ENCODE data around the gene SLC51A.
"Not testable (repeated sequence)": the region's sequence is repeated elsewhere in the genome, so short reads cannot be mapped to it uniquely, and the experiment has no call there.

SLC51A gene

GRCh38 chr3:196216089-196216564 lies at the start of gene SLC51A:
SLC51A (plus strand) TSS chr3:196216534; CDS start chr3:196216713, 179 bp downstream.
- no peak for DNase-seq (ENCODE audit: low read depth in 2 of 3, low spot score in 2 of 3)

GRCh38 chr3:196166741-196167140 lies 49.6 kb upstream of the SLC51A start:
- DNase-seq (ENCODE audit: low read depth in 2 of 3, low spot score in 2 of 3), result no peak

GRCh38 chr3:196168808-196169391 lies 47.4 kb upstream of the SLC51A start:
- no peak for DNase-seq (ENCODE audit: low read depth in 2 of 3, low spot score in 2 of 3)

- DNase-seq (ENCODE audit: low read depth in 2 of 3, low spot score in 2 of 3), result no peak
Measured at GRCh38 chr3:196169836-196170240, 46.5 kb upstream of the SLC51A start.

- DNase-seq (ENCODE audit: low read depth in 2 of 3, low spot score in 2 of 3), result not testable (repeated sequence)
Measured at GRCh38 chr3:196170296-196170695, 46.0 kb upstream of the SLC51A start.

- DNase-seq (ENCODE audit: low read depth in 2 of 3, low spot score in 2 of 3), result no peak
Measured at GRCh38 chr3:196174652-196175051, 41.7 kb upstream of the SLC51A start.

GRCh38 chr3:196175116-196175625 lies 41.2 kb upstream of the SLC51A start:
- DNase-seq (ENCODE audit: low read depth in 2 of 3, low spot score in 2 of 3), result no peak

- DNase-seq (ENCODE audit: low read depth in 2 of 3, low spot score in 2 of 3), result no peak
Measured at GRCh38 chr3:196175722-196176121, 40.6 kb upstream of the SLC51A start.

GRCh38 chr3:196177567-196177966 lies 38.8 kb upstream of the SLC51A start:
- no peak for DNase-seq (ENCODE audit: low read depth in 2 of 3, low spot score in 2 of 3)

GRCh38 chr3:196177967-196178366 lies 38.4 kb upstream of the SLC51A start:
- DNase-seq (ENCODE audit: low read depth in 2 of 3, low spot score in 2 of 3), result no peak

GRCh38 chr3:196178993-196179379 lies 37.3 kb upstream of the SLC51A start:
- DNase-seq (ENCODE audit: low read depth in 2 of 3, low spot score in 2 of 3), result no peak

- DNase-seq (ENCODE audit: low read depth in 2 of 3, low spot score in 2 of 3), result peak; percentile 70 to 79 (median 74)
Measured at GRCh38 chr3:196179380-196180308, 36.7 kb upstream of the SLC51A start.

GRCh38 chr3:196180346-196180745 lies 36.0 kb upstream of the SLC51A start:
- no peak for DNase-seq (ENCODE audit: low read depth in 2 of 3, low spot score in 2 of 3)

GRCh38 chr3:196181127-196181546 lies 35.2 kb upstream of the SLC51A start:
- no peak for DNase-seq (ENCODE audit: low read depth in 2 of 3, low spot score in 2 of 3)

- DNase-seq (ENCODE audit: low read depth in 2 of 3, low spot score in 2 of 3), result not testable (repeated sequence)
Measured at GRCh38 chr3:196184169-196184432, 32.2 kb upstream of the SLC51A start.

- DNase-seq (ENCODE audit: low read depth in 2 of 3, low spot score in 2 of 3), result no peak
Measured at GRCh38 chr3:196184881-196185280, 31.5 kb upstream of the SLC51A start.

- no peak for DNase-seq (ENCODE audit: low read depth in 2 of 3, low spot score in 2 of 3)
Measured at GRCh38 chr3:196186651-196187573, 29.4 kb upstream of the SLC51A start.

GRCh38 chr3:196189566-196190347 lies 26.6 kb upstream of the SLC51A start:
- DNase-seq (ENCODE audit: low read depth in 2 of 3, low spot score in 2 of 3), result no peak

GRCh38 chr3:196192036-196192523 lies 24.3 kb upstream of the SLC51A start:
- peak in 1 of 3 experiments; percentile 46 for DNase-seq (ENCODE audit: low read depth in 2 of 3, low spot score in 2 of 3)

- DNase-seq (ENCODE audit: low read depth in 2 of 3, low spot score in 2 of 3), result no peak
Measured at GRCh38 chr3:196192524-196193051, 23.7 kb upstream of the SLC51A start.

Data from activated CD8-positive, alpha-beta memory T cell treated with anti-CD3 and anti-CD28 coated beads for 48 hours (primary cell).